H9 (cell line): Measurements from ENCODE around the gene ZBTB8OS. TPM values are rescaled to one million over a fixed set of nuclear protein-coding genes. Genes with fewer than 3 reads are reported as not detected.
A peak's percentile ranks its signal among the peaks of the same experiment; 100 is the strongest.

Experiments
- DNase-seq: peaks from one replicate; pipeline ENCODE4 v3.0.0-alpha.2; 2017
- H2AFZ ChIP-seq: one replicate; pipeline ENCODE4 v1.6.1; 2013; ENCODE audit warnings: mild to moderate bottlenecking, low read length, control low read depth, moderate library complexity
- H2AK5ac ChIP-seq: 2 replicates; pipeline ENCODE4 v1.6.1; 2013; ENCODE audit warnings: low read length, control low read depth, mixed read lengths; ENCODE audit not compliant: insufficient read length
- H2BK120ac ChIP-seq: one replicate; pipeline ENCODE4 v1.6.1; 2013; ENCODE audit warnings: low read depth, mild to moderate bottlenecking, low read length, control low read depth, inconsistent platforms; ENCODE audit not compliant: poor library complexity, severe bottlenecking
- H2BK12ac ChIP-seq: 2 replicates; pipeline ENCODE4 v1.6.1; 2013; ENCODE audit warnings: low read length, control low read depth, mixed read lengths, low read depth; ENCODE audit not compliant: insufficient read length
- H2BK15ac ChIP-seq: 2 replicates; pipeline ENCODE4 v1.6.1; 2013; ENCODE audit warnings: low read depth, low read length, control low read depth
- H2BK20ac ChIP-seq: one replicate; pipeline ENCODE4 v1.6.1; 2013; ENCODE audit warnings: low read depth, mild to moderate bottlenecking, low read length, control low read depth, inconsistent platforms; ENCODE audit not compliant: poor library complexity, severe bottlenecking
- H2BK5ac ChIP-seq: 2 replicates; pipeline ENCODE4 v1.6.1; 2013; ENCODE audit warnings: low read length, control low read depth, mixed read lengths; ENCODE audit not compliant: insufficient read length
- H3K14ac ChIP-seq: 2 replicates; pipeline ENCODE4 v1.6.1; 2013; ENCODE audit warnings: low read length, control low read depth; ENCODE audit not compliant: insufficient read depth
- H3K18ac ChIP-seq: 2 replicates; pipeline ENCODE4 v1.6.1; 2013; ENCODE audit warnings: low read depth, mild to moderate bottlenecking, mixed read lengths, low read length, control low read depth; ENCODE audit not compliant: insufficient read length
- H3K23ac ChIP-seq: 2 replicates; pipeline ENCODE4 v1.6.1; 2013; ENCODE audit warnings: low read length, control low read depth, mixed read lengths, low read depth; ENCODE audit not compliant: insufficient read length
- H3K23me2 ChIP-seq: 2 replicates; pipeline ENCODE4 v1.6.1; 2013; ENCODE audit warnings: low read depth, mild to moderate bottlenecking, mixed read lengths, low read length, control low read depth; ENCODE audit not compliant: insufficient read length, poor library complexity, severe bottlenecking
- H3K27ac ChIP-seq: 2 replicates; pipeline ENCODE4 v1.5.1; 2013; ENCODE audit warnings: low read length, control low read depth, mixed read lengths, low read depth; ENCODE audit not compliant: insufficient read length
- H3K27me3 ChIP-seq: 2 replicates; pipeline ENCODE4 v1.6.1; 2013; ENCODE audit warnings: low read length, control low read depth, inconsistent platforms; ENCODE audit not compliant: insufficient read depth
- H3K4ac ChIP-seq: 2 replicates; pipeline ENCODE4 v1.6.1; 2013; ENCODE audit warnings: low read depth, mild to moderate bottlenecking, control low read depth, inconsistent platforms, low read length, moderate library complexity
- H3K4me1 ChIP-seq: 2 replicates; pipeline ENCODE4 v1.6.1; 2013; ENCODE audit warnings: low read length, control low read depth, inconsistent platforms; ENCODE audit not compliant: insufficient read depth
- H3K4me2 ChIP-seq: 2 replicates; pipeline ENCODE4 v1.6.1; 2013; ENCODE audit warnings: low read length, control low read depth, mixed read lengths; ENCODE audit not compliant: insufficient read length, insufficient read depth
- H3K56ac ChIP-seq: 2 replicates; pipeline ENCODE4 v1.6.1; 2013; ENCODE audit warnings: low read depth, mild to moderate bottlenecking, mixed read lengths, low read length, control low read depth; ENCODE audit not compliant: insufficient read length
- H3K79me1 ChIP-seq: 2 replicates; pipeline ENCODE4 v1.6.1; 2013; ENCODE audit warnings: low read depth, mild to moderate bottlenecking, moderate library complexity, low read length, control low read depth, inconsistent platforms; ENCODE audit not compliant: insufficient read depth, poor library complexity, severe bottlenecking
- H3K79me2 ChIP-seq: 2 replicates; pipeline ENCODE4 v1.6.1; 2013; ENCODE audit warnings: low read length, control low read depth, inconsistent platforms; ENCODE audit not compliant: insufficient read depth
- H3K9ac ChIP-seq: 2 replicates; pipeline ENCODE4 v1.6.1; 2013; ENCODE audit warnings: low read length, control low read depth, mixed read lengths; ENCODE audit not compliant: insufficient read length; ENCODE audit errors: extremely low read depth
- H3K9me3 ChIP-seq: one replicate; pipeline ENCODE4 v1.6.1; 2013; ENCODE audit warnings: low read depth, low read length, inconsistent platforms; ENCODE audit not compliant: control insufficient read depth
- H3T11ph ChIP-seq: one replicate; pipeline ENCODE4 v1.6.1; 2013; ENCODE audit warnings: mild to moderate bottlenecking, low read length, control low read depth, inconsistent platforms
- H4K20me1 ChIP-seq: one replicate; pipeline ENCODE4 v1.6.1; 2013; ENCODE audit not compliant: control insufficient read depth, insufficient read length, insufficient read depth
- H4K5ac ChIP-seq: 2 replicates; pipeline ENCODE4 v1.6.1; 2013; ENCODE audit warnings: low read depth, mild to moderate bottlenecking, mixed read lengths, low read length, control low read depth; ENCODE audit not compliant: insufficient read length
- H4K8ac ChIP-seq: replicated peaks from 2 replicates; pipeline ENCODE4 v1.6.1; 2013; ENCODE audit warnings: low read length, control low read depth, mixed read lengths, low read depth; ENCODE audit not compliant: insufficient read length
- H4K91ac ChIP-seq: 2 replicates; pipeline ENCODE4 v1.6.1; 2013; ENCODE audit warnings: low read depth, mild to moderate bottlenecking, moderate library complexity, mixed read lengths, low read length, control low read depth; ENCODE audit not compliant: insufficient read length
- H3K27ac Mint-ChIP-seq, 3 experiments: 2 replicates in 2 of 3; 3 replicates in 1 of 3; pipeline ENCODE4 v1.8.0; 2020 to 2021; ENCODE audit warnings: mixed read lengths in 3 of 3, mild to moderate bottlenecking in 1 of 3, moderate library complexity in 1 of 3
- H3K27me3 Mint-ChIP-seq: 2 replicates; pipeline ENCODE4 v1.8.0; 2021; ENCODE audit warnings: low read depth, mild to moderate bottlenecking, moderate library complexity, mixed read lengths
- H3K36me3 Mint-ChIP-seq, 3 experiments: 2 replicates in 2 of 3; 3 replicates in 1 of 3; pipeline ENCODE4 v1.8.0; 2020 to 2021; ENCODE audit warnings: low read depth in 3 of 3, mixed read lengths in 3 of 3; ENCODE audit not compliant: insufficient read depth in 1 of 3
- H3K4me1 Mint-ChIP-seq, 2 experiments: 2 replicates each; pipeline ENCODE4 v1.8.0; 2020; ENCODE audit warnings: mixed read lengths in 2 of 2
- H3K4me3 Mint-ChIP-seq, 2 experiments: 2 replicates in 1 of 2; 3 replicates in 1 of 2; pipeline ENCODE4 v1.8.0; 2020 to 2021; ENCODE audit warnings: mild to moderate bottlenecking in 2 of 2, mixed read lengths in 2 of 2, moderate library complexity in 1 of 2
- H3K9me3 Mint-ChIP-seq, 2 experiments: 2 replicates in 1 of 2; 3 replicates in 1 of 2; pipeline ENCODE4 v1.8.0; 2020; ENCODE audit warnings: mild to moderate bottlenecking in 2 of 2, mixed read lengths in 2 of 2, moderate library complexity in 1 of 2
- CTCF ChIP-seq: fragments of 200-600 bp; sonication (generic); conservative IDR thresholded peaks from 3 replicates; pipeline ENCODE4 v1.8.0; 2021; ENCODE audit warnings: antibody characterized with exemption, mild to moderate bottlenecking
- WGBS: extraction: QIAGEN DNeasy Blood & Tissue Kit; methylation state at CpG from one replicate; pipeline ENCODE4 v1.1.7; 2013; ENCODE audit warnings: missing lambda C conversion rate, low lambda C conversion rate, mixed read lengths; ENCODE audit not compliant: insufficient read length; ENCODE audit errors: extremely low coverage; 5-methylcytosine and 5-hydroxymethylcytosine counted together
- total RNA-seq: library from RNA; stranded (reverse); gene quantifications from 2 replicates; pipeline ENCODE4 v1.2.1, GENCODE V29; 2021

ZBTB8OS gene
- total RNA-seq, 1 experiment from 2014 or later, result 59.4 TPM

- H3K4me1 Mint-ChIP-seq, result peaks cover 20 to 37% of the 10 kb centered on the region in 2 experiments
- H3K27ac Mint-ChIP-seq, result peak overlapping the region; percentile 76 to 93 (median 93)
- TF ChIP-seq CTCF, result no peak
- Histone ChIP-seq H2BK15ac (0 out of 2 replicates have a peak overlapping the region, but pooled peaks have one; percentile 14), H3K79me1 (no peaks in the 10 kb centered on the region), H3K27ac (peak overlapping the region; percentile 63), H4K91ac (peak overlapping the region; percentile 99), H3K56ac (peak overlapping the region; percentile 76), H3K4ac (peak overlapping the region; percentile 99), H3K9me3 (no peaks in the 10 kb centered on the region), H2BK5ac (peak overlapping the region; percentile 83), H3K14ac (peak overlapping the region; percentile 100), H2BK120ac (peak overlapping the region; percentile 94), H4K20me1 (no peaks in the 10 kb centered on the region), H3K79me2 (peaks cover 32% of the 10 kb centered on the region; the same call in 1 of the 2 replicates), H4K8ac (peak overlapping the region; percentile 46), H2BK20ac (peak overlapping the region; percentile 50), H2AFZ (no peak overlapping the region), H2AK5ac (no peak overlapping the region), H3K9ac (peak overlapping the region; percentile 99), H3K23me2 (peaks cover 7% of the 10 kb centered on the region), H4K5ac (peak overlapping the region; percentile 93), H3K4me1 (no peaks in the 10 kb centered on the region), H2BK12ac (peak overlapping the region; percentile 80), H3K27me3 (no peaks in the 10 kb centered on the region), H3K18ac (peak overlapping the region; percentile 99), H3K4me2 (peak overlapping the region; percentile 66), H3T11ph (peak overlapping the region; percentile 88), H3K23ac (no peak overlapping the region)
- peaks cover 50 to 63% (median 59%) of the 10 kb centered on the region in 3 experiments for H3K36me3 Mint-ChIP-seq
- H3K27me3 Mint-ChIP-seq, result no peaks in the 10 kb centered on the region
- no CpG with 5 or more reads among the region's 43 CpGs for WGBS
- H3K9me3 Mint-ChIP-seq, result peaks cover 0 to 5% of the 10 kb centered on the region in 2 experiments; a peak in 4 of 5 replicates
- DNase-seq, result no peak
- H3K4me3 Mint-ChIP-seq, result peak overlapping the region; percentile 95 to 96
Observed at GRCh38 chr1:32651461-32652073, 1.2 kb upstream of the ZBTB8OS start.
